Transverse colon (tissue), 4 donors: ENCODE data around the gene SLX4IP. TPM values are rescaled to one million over a fixed set of nuclear protein-coding genes. Genes with fewer than 3 reads are reported as not detected.

Experiments
- DNase-seq: peaks from one replicate; pipeline ENCODE4 v3.0.0-alpha.2; 2019
- H3K27ac ChIP-seq, 4 donors: fragments of 200-600 bp; sonication (generic); 2 replicates each; pipeline ENCODE4 v1.5.1; 2016 to 2018; ENCODE audit warnings: inconsistent platforms in 4 of 4
- H3K27me3 ChIP-seq: fragments of 200-600 bp; sonication (generic); 2 replicates; pipeline ENCODE4 v1.5.1; 2017; ENCODE audit warnings: inconsistent platforms
- H3K36me3 ChIP-seq, 4 donors: fragments of 200-600 bp; sonication (generic); 2 replicates each; pipeline ENCODE4 v1.5.1; 2017 to 2019; ENCODE audit warnings: inconsistent platforms in 4 of 4
- H3K4me1 ChIP-seq, 4 donors: fragments of 200-600 bp; sonication (generic); 2 replicates each; pipeline ENCODE4 v1.5.1; 2017 to 2020; ENCODE audit warnings: inconsistent platforms in 4 of 4
- H3K4me3 ChIP-seq, 4 donors: fragments of 200-600 bp; sonication (generic); 1 replicate in 1 of 4; 2 replicates in 3 of 4; pipeline versions ENCODE4 v1.5.1 to v1.6.1; 2017 to 2019; ENCODE audit warnings: inconsistent platforms in 4 of 4
- H3K9me3 ChIP-seq, 2 donors: fragments of 200-600 bp; sonication (generic); 2 replicates each; pipeline ENCODE4 v1.5.1; 2017 to 2019; ENCODE audit warnings: inconsistent platforms in 2 of 2
- CTCF ChIP-seq, 5 experiments: fragments of 200-600 bp in 3 of 5; fragments of 450-650 bp in 2 of 5; sonication (generic) in 3 of 5; IDR thresholded peaks; 1 replicate in 2 of 5; 2 replicates in 3 of 5; pipeline ENCODE4 v1.5.1; 2016 to 2017; ENCODE audit warnings: antibody characterized with exemption in 5 of 5, inconsistent platforms in 3 of 5, mild to moderate bottlenecking in 2 of 5, moderate library complexity in 1 of 5
- EP300 ChIP-seq: sonication (generic); formaldehyde crosslinking; IDR thresholded peaks from one replicate; pipeline ENCODE4 v1.6.1; 2017; ENCODE audit warnings: antibody characterized with exemption, low read depth
- POLR2A ChIP-seq: fragments of 450-650 bp; IDR thresholded peaks from one replicate; pipeline ENCODE4 v1.6.1; 2016; ENCODE audit warnings: antibody characterized with exemption, mild to moderate bottlenecking, moderate library complexity
- POLR2AphosphoS5 ChIP-seq, 3 donors: sonication (generic); formaldehyde crosslinking; IDR thresholded peaks; one replicate each; pipeline ENCODE4 v1.6.1; 2016; ENCODE audit warnings: antibody characterized with exemption in 3 of 3
- WGBS, 2 donors: methylation state at CpG; one replicate each; pipeline ENCODE4 v1.1.5; 2018; ENCODE audit warnings: low coverage in 1 of 2; 5-methylcytosine and 5-hydroxymethylcytosine counted together
- in situ Hi-C, 4 donors: fragments of 200-750 bp; cut with MboI; loops; one replicate each; pipeline versions ENCODE4 v1.15.0 to v1.15.1; 2017; ENCODE audit warnings: low sequenced_read_pairs in 3 of 4, low pct_ligation_motif_present in 1 of 4, low pct_unique_long_range_greater_than_20kb in 1 of 4
- intact Hi-C: fragments of 100-400 bp; cut with DNase I; formaldehyde crosslinking; loops from one replicate; pipeline ENCODE4 v1.15.1; 2023; ENCODE audit warnings: low total_unique reads
- total RNA-seq, 4 donors: library from RNA; depleted of rRNA; stranded (reverse); fragments of >200 nt; gene quantifications; one replicate each; pipeline ENCODE4 v1.1.0, GENCODE V29; 2016

Gene SLX4IP
- total RNA-seq, 4 donors from 2014 or later = 5.4 to 8.4 (median 7.5) TPM

GRCh38 chr20:10511509-10512251 lies 76.6 kb downstream of the SLX4IP start:
- H3K4me1 ChIP-seq = peaks cover 26 to 49% (median 34%) of the 10 kb centered on the region in 4 donors
- no peaks in the 10 kb centered on the region for H3K27me3 ChIP-seq
- in situ Hi-C loops = no loop called here
- 0 to 34% methylated on average over 1 to 5 of the region's 5 CpGs for WGBS, 2 donors
- no peak overlapping the region for H3K4me3 ChIP-seq
- H3K9me3 ChIP-seq = no peaks in the 10 kb centered on the region
- intact Hi-C loops = no loop called here
- no peak for TF ChIP-seq CTCF (IDR thresholded peaks at IDR 0.05)
- TF ChIP-seq EP300 = peak; percentile 30
- TF ChIP-seq POLR2AphosphoS5 (IDR thresholded peaks at IDR 0.05) = peak; percentile 71 to 80 (median 77)
- peak overlapping the region; percentile 72 to 81 (median 74) for H3K27ac ChIP-seq
- peak; percentile 79 for DNase-seq
- H3K36me3 ChIP-seq = no peaks in the 10 kb centered on the region

- WGBS, 2 donors = 77 to 83% methylated on average over 2 of the region's 2 CpGs
- no peak overlapping the region for H3K27ac ChIP-seq
- H3K9me3 ChIP-seq = no peaks in the 10 kb centered on the region
- in situ Hi-C loops (no loop called here), intact Hi-C loops (no loop called here)
- peaks cover 13 to 39% (median 24%) of the 10 kb centered on the region in 4 donors for H3K4me1 ChIP-seq
- TF ChIP-seq EP300 (no peak), POLR2AphosphoS5 (IDR thresholded peaks at IDR 0.05) (no peak), POLR2A (no peak), CTCF (IDR thresholded peaks at IDR 0.05) (no peak)
- H3K36me3 ChIP-seq = no peaks in the 10 kb centered on the region
- no peak for DNase-seq
- no peaks in the 10 kb centered on the region for H3K27me3 ChIP-seq
- H3K4me3 ChIP-seq = no peak overlapping the region
These were observed 78.0 kb downstream of the SLX4IP start for GRCh38 chr20:10513061-10513460.

GRCh38 chr20:10513931-10514575 lies 78.9 kb downstream of the SLX4IP start:
- no peak overlapping the region for H3K4me3 ChIP-seq
- no peaks in the 10 kb centered on the region for H3K9me3 ChIP-seq
- TF ChIP-seq POLR2AphosphoS5 (IDR thresholded peaks at IDR 0.05) (no peak), CTCF (IDR thresholded peaks at IDR 0.05) (no peak), EP300 (no peak), POLR2A (no peak)
- H3K27me3 ChIP-seq = no peaks in the 10 kb centered on the region
- no peak for DNase-seq
- in situ Hi-C loops (no loop called here), intact Hi-C loops (no loop called here)
- peaks cover 5 to 30% (median 16%) of the 10 kb centered on the region in 4 donors for H3K4me1 ChIP-seq
- WGBS, 2 donors = 55 to 65% methylated on average over 4 of the region's 4 CpGs
- H3K27ac ChIP-seq = peak overlapping the region in 1 of 4 donors; percentile 18
- H3K36me3 ChIP-seq = no peaks in the 10 kb centered on the region

GRCh38 chr20:10516529-10516928 lies 81.4 kb downstream of the SLX4IP start:
- 43 to 49% methylated on average over 2 of the region's 2 CpGs for WGBS, 2 donors
- no peaks in the 10 kb centered on the region for H3K27me3 ChIP-seq
- H3K27ac ChIP-seq = no peak overlapping the region
- H3K4me3 ChIP-seq = no peak overlapping the region
- intact Hi-C loops = no loop called here
- H3K36me3 ChIP-seq = no peaks in the 10 kb centered on the region
- in situ Hi-C loops = no loop called here
- peaks cover 6 to 33% (median 8%) of the 10 kb centered on the region in 4 donors for H3K4me1 ChIP-seq
- no peaks in the 10 kb centered on the region for H3K9me3 ChIP-seq
- no peak for TF ChIP-seq POLR2AphosphoS5 (IDR thresholded peaks at IDR 0.05)
- TF ChIP-seq EP300 = no peak
- TF ChIP-seq CTCF (IDR thresholded peaks at IDR 0.05) = no peak
- TF ChIP-seq POLR2A = no peak
- no peak for DNase-seq
